GM19025 (cell line): Measurements from ENCODE around the gene BBS10.
"Not testable (repeated sequence)": the region's sequence is repeated elsewhere in the genome, so short reads cannot be mapped to it uniquely, and the experiment has no call there.

Source experiments
- ATAC-seq: cut with Tn5 transposase; IDR thresholded peaks from one replicate; pipeline ENCODE4 v1.9.1; 2021; ENCODE audit warnings: mild to moderate bottlenecking, low read depth, moderate library complexity; ENCODE audit not compliant: unreplicated experiment

BBS10 gene

GRCh38 chr12:76332606-76333005 is 15.6 kb downstream of the BBS10 start:
- no peak for ATAC-seq

GRCh38 chr12:76329606-76330005 is 18.6 kb downstream of the BBS10 start:
- ATAC-seq, result no peak

- ATAC-seq, result no peak
Measured at GRCh38 chr12:76329159-76329558, 19.1 kb downstream of the BBS10 start.

GRCh38 chr12:76319595-76320319 is 28.5 kb downstream of the BBS10 start:
- not testable (repeated sequence) for ATAC-seq

GRCh38 chr12:76318773-76319594 is 29.2 kb downstream of the BBS10 start:
- no peak for ATAC-seq

GRCh38 chr12:76317976-76318375 is 30.2 kb downstream of the BBS10 start:
- no peak for ATAC-seq

- ATAC-seq, result no peak
Measured at GRCh38 chr12:76316468-76316867, 31.7 kb downstream of the BBS10 start.

GRCh38 chr12:76313299-76313698 is 34.9 kb downstream of the BBS10 start:
- no peak for ATAC-seq

GRCh38 chr12:76312315-76312714 is 35.9 kb downstream of the BBS10 start:
- no peak for ATAC-seq

- ATAC-seq, result no peak
Measured at GRCh38 chr12:76311796-76312195, 36.4 kb downstream of the BBS10 start.

GRCh38 chr12:76310110-76310509 is 38.1 kb downstream of the BBS10 start:
- no peak for ATAC-seq

GRCh38 chr12:76308866-76309265 is 39.3 kb downstream of the BBS10 start:
- no peak for ATAC-seq

GRCh38 chr12:76307083-76307482 is 41.1 kb downstream of the BBS10 start:
- no peak for ATAC-seq

- ATAC-seq, result no peak
Measured at GRCh38 chr12:76303989-76304460, 44.2 kb downstream of the BBS10 start.

- no peak for ATAC-seq
Measured at GRCh38 chr12:76303365-76303764, 44.9 kb downstream of the BBS10 start.

GRCh38 chr12:76300297-76300665 is 47.9 kb downstream of the BBS10 start:
- ATAC-seq, result no peak

GRCh38 chr12:76299536-76300296 is 48.5 kb downstream of the BBS10 start:
- ATAC-seq, result no peak
